Kidney epithelial cell (primary cell): ENCODE results near the gene AMZ2. TPM values are rescaled to one million over a fixed set of nuclear protein-coding genes. Genes with fewer than 3 reads are reported as not detected.

ENCODE experiments used
- DNase-seq: peaks from one replicate; pipeline ENCODE4 v3.0.0-alpha.2; 2010; ENCODE audit warnings: low read depth
- H3K27me3 ChIP-seq: 2 replicates; pipeline ENCODE4 v1.6.0; 2011; ENCODE audit warnings: low read length; ENCODE audit not compliant: control insufficient read depth, insufficient read depth
- H3K36me3 ChIP-seq: 2 replicates; pipeline ENCODE4 v1.5.1; 2011; ENCODE audit warnings: low read length; ENCODE audit not compliant: control insufficient read depth, insufficient read depth
- H3K4me3 ChIP-seq: 2 replicates; pipeline ENCODE4 v1.5.1; 2011; ENCODE audit warnings: low read depth, mild to moderate bottlenecking, control low read depth, low read length
- total RNA-seq: library from RNA; depleted of rRNA; stranded (reverse); fragments of >200 nt; gene quantifications from 2 replicates; pipeline ENCODE4 v1.2.3, GENCODE V29; 2015
- TF ChIP-seq, protein P1 (sequence below): IDR thresholded peaks from 2 replicates; pipeline ENCODE4 v1.5.1; 2011; ENCODE audit warnings: mild to moderate bottlenecking, moderate library complexity, low read length, control low read depth, inconsistent platforms; ENCODE audit not compliant: insufficient read depth, poor library complexity, severe bottlenecking

The AMZ2 gene
- total RNA-seq, 1 donor from 2014 or later = 99.7 TPM

DNA sequence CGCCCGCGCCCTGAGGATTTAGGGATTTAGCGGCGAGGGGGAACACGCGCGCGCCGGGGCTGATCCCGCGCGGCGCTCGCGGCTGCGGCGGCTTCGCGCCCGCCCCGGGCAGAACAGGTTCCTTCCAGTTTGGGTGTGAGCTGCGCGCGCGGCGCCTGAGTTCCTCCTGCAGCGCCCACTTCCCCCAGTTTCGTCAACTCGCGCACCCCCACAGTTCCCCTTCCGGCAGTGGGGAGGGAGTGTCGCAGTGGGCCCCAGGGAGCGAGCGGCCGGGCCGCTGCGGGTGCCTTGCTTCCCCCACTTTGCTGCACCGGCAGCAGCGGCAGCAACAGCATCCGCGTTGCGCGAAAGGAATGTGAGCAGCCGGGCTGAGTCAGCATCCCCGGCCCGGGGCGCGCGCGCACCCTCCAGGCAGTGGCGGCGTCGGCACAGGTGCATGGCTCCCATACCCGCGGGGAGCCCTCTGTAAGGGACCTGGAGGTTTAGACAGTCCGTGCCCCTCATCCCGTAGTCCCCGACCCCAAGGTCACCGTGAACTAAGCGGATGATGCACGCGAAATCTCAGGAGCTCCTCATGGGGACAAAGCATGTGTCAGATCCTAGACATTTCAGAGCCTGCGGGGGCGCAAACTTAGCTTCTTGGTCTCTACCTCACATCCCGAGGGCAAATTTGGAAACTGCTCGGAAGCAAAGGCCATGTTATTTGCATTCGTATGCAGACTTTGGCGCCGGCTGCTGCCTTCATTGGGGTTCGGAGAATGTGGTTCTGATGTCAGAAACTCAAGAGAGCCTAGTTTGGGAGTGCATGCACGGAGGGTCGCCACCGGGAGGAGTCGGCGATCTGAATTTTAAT lies 44.2 kb downstream of the AMZ2 start:
- Histone ChIP-seq H3K4me3 (peak overlapping the region; percentile 58), H3K36me3 (no peaks in the 10 kb centered on the region), H3K27me3 (peaks cover 24% of the 10 kb centered on the region)
- peak; percentile 16 for DNase-seq
- TF ChIP-seq, protein P1, sequence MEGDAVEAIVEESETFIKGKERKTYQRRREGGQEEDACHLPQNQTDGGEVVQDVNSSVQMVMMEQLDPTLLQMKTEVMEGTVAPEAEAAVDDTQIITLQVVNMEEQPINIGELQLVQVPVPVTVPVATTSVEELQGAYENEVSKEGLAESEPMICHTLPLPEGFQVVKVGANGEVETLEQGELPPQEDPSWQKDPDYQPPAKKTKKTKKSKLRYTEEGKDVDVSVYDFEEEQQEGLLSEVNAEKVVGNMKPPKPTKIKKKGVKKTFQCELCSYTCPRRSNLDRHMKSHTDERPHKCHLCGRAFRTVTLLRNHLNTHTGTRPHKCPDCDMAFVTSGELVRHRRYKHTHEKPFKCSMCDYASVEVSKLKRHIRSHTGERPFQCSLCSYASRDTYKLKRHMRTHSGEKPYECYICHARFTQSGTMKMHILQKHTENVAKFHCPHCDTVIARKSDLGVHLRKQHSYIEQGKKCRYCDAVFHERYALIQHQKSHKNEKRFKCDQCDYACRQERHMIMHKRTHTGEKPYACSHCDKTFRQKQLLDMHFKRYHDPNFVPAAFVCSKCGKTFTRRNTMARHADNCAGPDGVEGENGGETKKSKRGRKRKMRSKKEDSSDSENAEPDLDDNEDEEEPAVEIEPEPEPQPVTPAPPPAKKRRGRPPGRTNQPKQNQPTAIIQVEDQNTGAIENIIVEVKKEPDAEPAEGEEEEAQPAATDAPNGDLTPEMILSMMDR = no peak

DNA sequence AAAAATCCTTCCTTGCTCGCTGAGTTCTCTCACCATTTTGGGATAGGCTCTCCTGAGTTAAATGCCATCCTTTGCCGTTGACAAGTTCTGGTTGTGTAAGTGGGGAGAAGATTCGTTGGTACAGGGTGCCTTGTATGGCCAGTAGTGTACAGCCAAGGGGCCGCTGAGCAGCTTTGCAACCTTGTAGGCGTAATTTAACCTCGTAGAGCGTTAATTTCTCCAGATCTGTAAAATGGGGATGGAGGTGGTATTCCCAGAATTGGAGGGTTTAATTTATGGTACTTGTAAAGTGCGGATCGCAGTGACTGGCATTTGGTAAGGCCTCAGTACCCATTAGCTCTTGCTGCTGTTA lies 44.8 kb downstream of the AMZ2 start:
- Histone ChIP-seq H3K4me3 (no peak overlapping the region), H3K27me3 (peaks cover 24% of the 10 kb centered on the region), H3K36me3 (no peaks in the 10 kb centered on the region)
- DNase-seq = no peak
- TF ChIP-seq, protein P1 = no peak

DNA sequence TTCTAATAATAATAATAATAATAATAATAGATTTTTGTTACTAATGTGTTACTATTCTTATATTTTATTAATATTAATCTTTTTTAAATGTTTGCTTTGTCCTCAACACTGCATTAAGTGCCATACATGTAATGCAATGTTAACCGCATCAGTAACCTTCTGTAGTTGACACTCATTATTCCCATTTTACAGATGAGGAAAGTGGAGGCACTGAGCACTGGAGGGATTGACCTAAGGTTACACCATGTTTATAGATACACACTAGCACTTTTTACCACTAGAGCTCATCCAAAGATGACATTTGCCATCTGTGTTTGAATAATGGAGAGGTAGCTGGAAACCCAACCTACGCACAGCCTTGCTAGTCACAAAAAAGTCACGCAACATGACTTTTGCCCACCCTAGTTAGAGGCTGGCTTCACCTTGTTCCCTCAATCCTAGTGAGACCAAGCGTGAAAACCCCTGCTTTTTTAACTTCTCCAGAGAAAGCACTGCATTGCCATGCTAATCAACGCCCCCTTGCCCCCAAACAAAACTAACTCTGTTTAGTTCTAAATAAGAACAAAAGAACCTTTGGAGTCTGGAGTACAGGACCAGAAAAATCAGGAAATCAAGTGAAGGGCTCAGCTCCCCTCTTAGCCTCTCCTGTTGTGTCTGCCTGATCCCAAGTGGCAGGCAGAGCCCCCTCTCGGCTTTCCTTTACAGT lies 45.8 kb downstream of the AMZ2 start:
- TF ChIP-seq, protein P1 = no peak
- H3K27me3 ChIP-seq = peaks cover 24% of the 10 kb centered on the region
- no peaks in the 10 kb centered on the region for H3K36me3 ChIP-seq
- DNase-seq = no peak
- no peak overlapping the region for H3K4me3 ChIP-seq

DNA sequence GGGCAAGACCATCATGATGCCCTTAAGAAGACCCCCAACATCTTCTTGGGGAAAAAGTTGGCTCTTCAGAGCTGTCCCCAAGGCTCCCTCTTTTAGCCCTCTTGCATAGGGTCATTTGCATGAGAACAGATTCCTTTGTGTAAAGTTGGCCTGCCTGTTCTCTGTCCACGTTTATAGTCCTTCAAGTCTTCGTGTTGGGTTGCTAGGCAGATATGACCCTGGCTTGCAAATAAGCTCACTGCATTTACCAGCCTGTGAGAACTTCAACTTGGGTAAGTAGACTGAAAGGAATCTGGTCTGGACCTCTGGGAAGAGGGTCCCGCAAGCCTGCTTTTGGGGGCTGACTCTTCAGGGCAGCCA lies 46.3 kb downstream of the AMZ2 start:
- Histone ChIP-seq H3K4me3 (no peak overlapping the region), H3K27me3 (peaks cover 24% of the 10 kb centered on the region), H3K36me3 (no peaks in the 10 kb centered on the region)
- DNase-seq = no peak
- TF ChIP-seq, protein P1 = no peak

DNA sequence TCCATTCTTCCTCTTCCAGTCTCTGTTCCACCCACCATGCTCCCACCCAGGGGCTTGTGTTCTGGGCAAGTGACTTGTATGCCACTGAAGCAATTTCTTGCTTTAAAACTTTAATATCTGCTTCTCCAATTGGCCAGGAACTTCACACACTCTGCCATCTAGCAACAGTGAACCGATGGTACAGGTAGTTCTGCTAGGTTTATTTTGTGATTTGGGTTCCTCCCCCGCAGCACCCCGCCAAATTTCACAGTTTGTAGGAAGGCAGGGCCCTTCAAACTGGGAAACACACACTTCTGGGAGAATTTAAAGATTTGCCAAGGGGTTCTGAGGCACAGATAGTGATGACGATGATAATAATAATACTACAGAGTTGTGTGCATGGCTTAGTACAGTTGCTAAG lies 46.8 kb downstream of the AMZ2 start:
- DNase-seq = no peak
- Histone ChIP-seq H3K4me3 (no peak overlapping the region), H3K36me3 (no peaks in the 10 kb centered on the region), H3K27me3 (peaks cover 24% of the 10 kb centered on the region)
- TF ChIP-seq, protein P1 = no peak
